Cerebellar cortex (tissue), 1 donor: Measurements from ENCODE around the gene PCDHGB1.
"Not testable (repeated sequence)": the region's sequence is repeated elsewhere in the genome, so short reads cannot be mapped to it uniquely, and the experiment has no call there.

ENCODE experiments used
- DNase-seq: peaks from one replicate; pipeline ENCODE4 v3.0.0-alpha.2; 2015; ENCODE audit warnings: low spot score

The PCDHGB1 gene

DNA sequence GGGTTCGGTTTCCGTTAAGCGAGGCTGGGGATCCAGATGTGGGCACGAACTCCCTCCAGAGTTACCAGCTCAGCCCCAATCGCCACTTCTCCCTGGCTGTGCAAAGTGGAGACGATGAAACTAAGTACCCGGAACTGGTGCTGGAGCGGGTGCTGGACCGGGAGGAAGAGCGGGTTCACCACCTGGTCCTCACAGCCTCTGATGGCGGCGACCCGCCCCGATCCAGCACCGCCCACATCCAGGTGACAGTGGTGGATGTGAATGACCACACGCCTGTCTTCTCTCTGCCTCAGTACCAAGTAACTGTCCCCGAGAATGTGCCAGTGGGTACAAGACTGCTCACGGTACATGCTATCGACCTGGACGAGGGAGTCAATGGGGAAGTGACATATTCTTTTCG lies 33.4 kb downstream of the PCDHGB1 start:
- no peak for DNase-seq

DNA sequence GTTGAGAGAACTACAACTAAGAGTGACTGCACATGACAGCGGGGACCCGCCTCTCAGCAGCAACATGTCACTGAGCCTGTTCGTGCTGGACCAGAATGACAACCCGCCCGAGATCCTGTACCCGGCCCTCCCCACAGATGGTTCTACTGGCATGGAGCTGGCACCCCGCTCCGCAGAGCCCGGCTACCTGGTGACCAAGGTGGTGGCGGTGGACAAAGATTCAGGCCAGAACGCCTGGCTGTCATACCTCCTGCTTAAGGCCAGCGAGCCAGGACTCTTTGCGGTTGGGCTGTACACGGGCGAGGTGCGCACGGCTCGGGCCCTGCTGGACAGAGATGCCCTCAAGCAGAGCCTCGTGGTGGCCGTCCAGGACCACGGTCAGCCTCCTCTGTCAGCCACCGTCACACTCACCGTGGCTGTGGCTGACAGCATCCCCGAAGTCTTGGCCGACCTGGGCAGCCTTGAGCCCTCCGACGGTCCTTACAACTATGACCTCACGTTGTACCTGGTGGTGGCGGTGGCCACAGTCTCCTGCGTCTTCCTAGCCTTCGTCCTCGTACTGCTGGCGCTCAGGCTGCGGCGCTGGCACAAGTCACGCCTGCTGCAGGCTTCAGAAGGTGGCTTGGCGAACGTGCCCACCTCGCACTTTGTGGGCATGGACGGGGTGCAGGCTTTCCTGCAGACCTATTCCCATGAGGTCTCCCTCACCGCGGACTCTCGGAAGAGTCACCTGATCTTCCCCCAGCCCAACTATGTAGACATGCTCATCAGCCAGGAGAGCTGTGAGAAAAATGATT lies 34.8 kb downstream of the PCDHGB1 start:
- no peak for DNase-seq

DNA sequence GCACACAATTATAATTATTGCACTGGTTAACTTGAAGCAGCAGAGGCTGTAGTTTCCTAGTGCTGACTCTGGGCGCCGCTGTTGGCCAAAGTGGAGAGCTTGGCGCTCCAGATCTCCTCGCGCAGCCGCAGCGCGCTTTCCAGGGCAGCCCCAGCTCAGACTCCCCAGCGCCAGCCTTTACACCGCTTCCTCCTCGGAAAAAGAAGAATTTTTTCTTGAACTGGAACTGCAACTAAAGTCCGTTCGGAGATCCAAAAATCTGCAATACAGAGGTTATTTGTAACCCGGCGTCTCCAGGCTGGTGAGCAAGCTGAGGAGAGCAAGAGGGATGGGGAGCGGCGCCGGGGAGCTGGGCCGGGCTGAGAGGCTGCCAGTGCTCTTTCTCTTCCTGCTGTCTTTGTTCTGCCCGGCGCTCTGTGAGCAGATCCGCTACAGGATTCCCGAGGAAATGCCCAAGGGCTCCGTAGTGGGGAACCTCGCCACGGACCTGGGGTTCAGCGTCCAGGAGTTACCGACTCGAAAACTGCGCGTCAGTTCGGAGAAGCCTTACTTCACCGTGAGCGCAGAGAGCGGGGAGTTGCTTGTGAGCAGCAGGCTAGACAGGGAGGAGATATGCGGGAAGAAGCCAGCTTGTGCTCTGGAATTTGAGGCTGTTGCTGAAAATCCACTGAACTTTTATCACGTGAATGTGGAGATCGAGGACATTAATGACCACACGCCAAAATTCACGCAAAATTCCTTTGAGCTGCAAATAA lies 37.8 kb downstream of the PCDHGB1 start, which contains the start of gene PCDHGB4:
PCDHGB4 (plus strand) TSS at position 142 of the 755 bp plus-strand sequence; CDS start at position 329, 187 bp downstream.
- DNase-seq, result not testable (repeated sequence)

DNA sequence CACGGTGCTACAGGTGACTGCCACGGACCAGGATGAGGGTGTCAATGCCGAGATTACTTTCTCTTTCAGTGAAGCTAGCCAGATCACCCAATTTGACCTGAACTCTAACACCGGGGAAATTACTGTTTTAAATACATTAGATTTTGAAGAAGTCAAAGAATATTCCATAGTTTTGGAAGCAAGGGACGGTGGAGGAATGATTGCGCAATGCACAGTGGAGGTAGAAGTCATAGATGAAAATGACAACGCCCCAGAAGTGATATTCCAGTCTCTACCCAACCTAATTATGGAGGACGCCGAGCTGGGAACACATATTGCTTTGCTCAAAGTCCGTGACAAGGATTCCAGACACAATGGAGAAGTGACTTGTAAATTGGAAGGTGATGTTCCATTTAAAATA lies 38.8 kb downstream of the PCDHGB1 start:
- no peak for DNase-seq

DNA sequence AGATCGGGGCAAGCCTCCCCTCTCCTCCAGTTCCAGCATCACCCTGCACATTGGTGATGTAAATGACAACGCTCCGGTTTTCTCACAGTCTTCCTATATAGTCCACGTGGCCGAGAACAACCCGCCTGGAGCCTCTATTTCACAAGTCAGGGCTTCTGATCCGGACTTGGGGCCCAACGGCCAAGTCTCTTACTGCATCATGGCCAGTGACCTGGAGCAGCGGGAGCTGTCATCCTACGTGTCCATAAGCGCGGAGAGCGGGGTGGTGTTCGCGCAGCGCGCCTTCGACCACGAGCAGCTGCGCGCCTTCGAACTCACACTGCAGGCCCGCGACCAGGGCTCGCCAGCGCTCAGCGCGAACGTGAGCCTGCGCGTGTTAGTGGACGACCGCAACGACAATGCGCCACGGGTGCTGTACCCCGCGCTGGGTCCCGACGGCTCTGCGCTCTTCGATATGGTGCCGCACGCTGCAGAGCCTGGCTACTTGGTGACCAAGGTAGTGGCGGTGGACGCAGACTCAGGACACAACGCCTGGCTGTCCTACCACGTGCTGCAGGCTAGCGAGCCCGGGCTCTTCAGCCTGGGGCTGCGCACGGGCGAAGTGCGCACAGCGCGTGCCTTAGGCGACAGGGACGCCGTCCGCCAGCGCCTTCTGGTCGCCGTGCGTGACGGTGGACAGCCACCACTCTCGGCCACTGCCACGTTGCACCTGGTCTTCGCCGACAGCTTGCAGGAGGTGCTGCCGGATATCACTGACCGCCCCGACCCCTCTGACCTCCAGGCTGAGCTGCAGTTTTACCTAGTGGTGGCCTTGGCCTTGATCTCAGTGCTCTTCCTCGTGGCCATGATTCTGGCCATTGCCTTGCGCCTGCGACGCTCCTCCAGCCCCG lies 39.5 kb downstream of the PCDHGB1 start:
- DNase-seq, result no peak

DNA sequence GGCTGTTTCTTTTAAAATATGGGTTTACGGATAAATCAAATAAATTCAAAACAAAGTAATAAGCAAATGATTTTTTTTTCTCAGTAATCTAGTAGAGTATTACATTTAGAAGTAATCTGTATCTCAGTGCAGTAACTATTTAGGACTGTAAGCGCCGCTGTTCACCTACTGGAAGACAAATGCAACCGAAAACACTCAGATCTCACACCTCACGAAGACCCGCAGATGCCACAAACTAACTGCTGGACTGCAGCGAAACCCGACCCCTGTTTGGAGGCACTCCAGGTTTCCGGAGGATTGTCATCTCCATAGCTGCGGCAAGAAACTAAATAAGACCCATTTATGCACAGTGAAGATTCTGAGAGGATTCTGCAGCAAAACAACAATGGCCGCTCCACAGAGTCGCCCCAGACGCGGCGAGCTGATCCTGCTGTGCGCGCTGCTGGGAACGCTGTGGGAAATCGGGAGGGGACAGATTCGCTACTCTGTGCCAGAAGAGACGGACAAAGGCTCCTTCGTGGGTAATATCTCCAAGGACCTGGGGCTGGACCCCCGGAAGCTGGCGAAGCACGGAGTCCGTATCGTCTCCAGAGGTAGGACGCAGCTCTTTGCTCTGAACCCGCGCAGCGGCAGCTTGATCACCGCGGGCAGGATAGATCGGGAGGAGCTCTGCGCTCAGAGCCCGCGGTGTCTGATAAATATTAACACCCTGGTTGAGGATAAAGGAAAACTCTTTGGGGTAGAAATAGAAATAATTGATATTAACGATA lies 42.7 kb downstream of the PCDHGB1 start, which contains the start of gene PCDHGA8:
PCDHGA8 (plus strand) TSS at position 205 of the 770 bp plus-strand sequence; CDS start at position 386, 181 bp downstream.
- no peak for DNase-seq

DNA sequence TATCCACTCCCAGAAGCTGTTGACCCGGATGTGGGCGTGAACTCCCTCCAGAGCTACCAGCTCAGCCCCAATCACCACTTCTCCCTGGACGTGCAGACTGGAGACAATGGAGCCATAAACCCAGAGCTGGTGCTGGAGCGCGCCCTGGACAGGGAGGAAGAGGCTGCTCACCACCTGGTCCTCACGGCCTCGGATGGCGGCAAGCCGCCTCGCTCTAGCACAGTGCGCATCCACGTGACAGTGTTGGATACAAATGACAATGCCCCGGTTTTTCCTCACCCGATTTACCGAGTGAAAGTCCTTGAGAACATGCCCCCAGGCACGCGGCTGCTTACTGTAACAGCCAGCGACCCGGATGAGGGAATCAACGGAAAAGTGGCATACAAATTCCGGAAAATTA lies 43.4 kb downstream of the PCDHGB1 start:
- no peak for DNase-seq

DNA sequence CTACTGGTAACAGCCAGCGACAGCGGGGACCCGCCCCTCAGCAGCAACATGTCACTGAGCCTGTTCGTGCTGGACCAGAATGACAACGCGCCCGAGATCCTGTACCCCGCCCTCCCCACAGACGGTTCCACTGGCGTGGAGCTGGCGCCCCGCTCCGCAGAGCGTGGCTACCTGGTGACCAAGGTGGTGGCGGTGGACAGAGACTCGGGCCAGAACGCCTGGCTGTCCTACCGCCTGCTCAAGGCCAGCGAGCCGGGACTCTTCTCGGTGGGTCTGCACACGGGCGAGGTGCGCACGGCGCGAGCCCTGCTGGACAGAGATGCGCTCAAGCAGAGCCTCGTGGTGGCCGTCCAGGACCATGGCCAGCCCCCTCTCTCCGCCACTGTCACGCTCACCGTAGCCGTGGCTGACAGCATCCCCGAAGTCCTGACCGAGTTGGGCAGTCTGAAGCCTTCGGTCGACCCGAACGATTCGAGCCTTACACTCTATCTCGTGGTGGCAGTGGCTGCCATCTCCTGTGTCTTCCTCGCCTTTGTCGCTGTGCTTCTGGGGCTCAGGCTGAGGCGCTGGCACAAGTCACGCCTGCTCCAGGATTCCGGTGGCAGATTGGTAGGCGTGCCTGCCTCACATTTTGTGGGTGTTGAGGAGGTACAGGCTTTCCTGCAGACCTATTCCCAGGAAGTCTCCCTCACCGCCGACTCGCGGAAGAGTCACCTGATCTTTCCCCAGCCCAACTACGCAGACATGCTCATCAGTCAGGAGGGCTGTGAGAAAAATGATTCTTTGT lies 44.7 kb downstream of the PCDHGB1 start:
- not testable (repeated sequence) for DNase-seq

DNA sequence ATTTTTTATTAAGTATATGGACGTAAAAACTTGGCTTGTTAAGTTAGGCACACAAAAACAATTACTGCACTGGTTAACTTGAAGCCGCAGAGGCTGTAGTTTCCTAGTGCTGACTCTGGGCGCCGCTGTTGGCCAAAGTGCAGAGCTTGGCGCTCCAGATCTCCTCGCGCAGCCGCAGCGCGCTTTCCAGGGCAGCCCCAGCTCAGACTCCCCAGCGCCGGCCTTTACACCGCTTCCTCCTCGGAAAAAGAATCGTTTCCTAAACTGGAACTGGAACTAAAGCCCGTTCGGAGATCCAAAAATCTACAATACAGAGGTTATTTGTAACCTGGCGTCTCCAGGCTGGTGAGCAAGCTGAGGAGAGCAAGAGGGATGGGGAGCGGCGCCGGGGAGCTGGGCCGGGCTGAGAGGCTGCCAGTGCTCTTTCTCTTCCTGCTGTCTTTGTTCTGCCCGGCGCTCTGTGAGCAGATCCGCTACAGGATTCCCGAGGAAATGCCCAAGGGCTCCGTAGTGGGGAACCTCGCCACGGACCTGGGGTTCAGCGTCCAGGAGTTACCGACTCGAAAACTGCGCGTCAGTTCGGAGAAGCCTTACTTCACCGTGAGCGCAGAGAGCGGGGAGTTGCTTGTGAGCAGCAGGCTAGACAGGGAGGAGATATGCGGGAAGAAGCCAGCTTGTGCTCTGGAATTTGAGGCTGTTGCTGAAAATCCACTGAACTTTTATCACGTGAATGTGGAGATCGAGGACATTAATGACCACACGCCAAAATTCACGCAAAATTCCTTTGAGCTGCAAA lies 48.1 kb downstream of the PCDHGB1 start, which contains the start of gene PCDHGB5:
PCDHGB5 (plus strand) TSS at position 192 of the 796 bp plus-strand sequence; CDS start at position 373, 181 bp downstream.
- not testable (repeated sequence) for DNase-seq

DNA sequence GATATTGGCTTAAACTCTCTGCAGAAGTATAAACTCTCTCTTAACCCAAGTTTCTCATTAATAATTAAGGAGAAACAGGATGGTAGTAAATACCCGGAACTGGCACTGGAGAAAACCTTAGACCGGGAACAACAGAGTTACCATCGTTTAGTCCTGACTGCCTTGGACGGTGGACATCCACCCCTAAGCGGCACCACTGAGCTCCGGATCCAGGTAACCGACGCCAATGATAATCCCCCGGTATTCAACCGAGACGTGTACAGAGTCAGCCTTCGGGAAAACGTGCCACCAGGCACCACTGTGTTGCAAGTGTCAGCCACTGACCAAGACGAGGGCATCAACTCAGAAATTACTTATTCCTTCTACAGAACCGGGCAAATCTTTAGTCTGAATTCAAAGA lies 48.7 kb downstream of the PCDHGB1 start:
- DNase-seq, result no peak

DNA sequence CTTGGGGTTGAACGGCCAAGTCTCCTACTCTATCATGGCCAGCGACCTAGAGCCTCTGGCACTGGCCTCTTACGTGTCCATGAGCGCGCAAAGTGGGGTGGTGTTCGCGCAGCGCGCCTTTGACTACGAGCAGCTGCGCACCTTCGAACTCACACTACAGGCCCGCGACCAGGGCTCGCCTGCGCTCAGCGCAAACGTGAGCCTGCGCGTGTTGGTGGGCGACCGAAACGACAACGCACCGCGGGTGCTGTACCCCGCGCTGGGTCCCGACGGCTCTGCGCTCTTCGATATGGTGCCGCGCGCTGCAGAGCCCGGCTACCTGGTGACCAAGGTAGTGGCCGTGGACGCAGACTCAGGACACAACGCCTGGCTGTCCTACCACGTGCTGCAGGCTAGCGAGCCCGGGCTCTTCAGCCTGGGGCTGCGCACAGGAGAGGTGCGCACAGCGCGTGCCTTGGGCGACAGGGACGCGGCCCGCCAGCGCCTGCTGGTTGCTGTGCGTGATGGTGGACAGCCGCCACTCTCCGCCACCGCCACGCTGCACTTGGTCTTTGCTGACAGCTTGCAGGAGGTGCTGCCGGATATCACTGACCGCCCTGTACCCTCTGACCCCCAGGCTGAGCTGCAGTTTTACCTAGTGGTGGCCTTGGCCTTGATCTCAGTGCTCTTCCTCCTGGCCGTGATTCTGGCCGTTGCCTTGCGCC lies 49.8 kb downstream of the PCDHGB1 start:
- DNase-seq, result no peak
